GM18507 (cell line): ENCODE measurements around the gene PTPRN2.
"Not testable (repeated sequence)": the region's sequence is repeated elsewhere in the genome, so short reads cannot be mapped to it uniquely, and the experiment has no call there.

Experiments used
- DNase-seq: peaks from one replicate; pipeline ENCODE4 v3.0.0; 2011; ENCODE audit warnings: low read depth; ENCODE audit not compliant: insufficient read length; ENCODE audit errors: extremely low spot score
- FAIRE-seq: peaks from 2 replicates; lab custom pipeline; 2011; peaks lifted over from hg19 to GRCh38; lab: Jason Lieb, UNC

The PTPRN2 gene

DNA sequence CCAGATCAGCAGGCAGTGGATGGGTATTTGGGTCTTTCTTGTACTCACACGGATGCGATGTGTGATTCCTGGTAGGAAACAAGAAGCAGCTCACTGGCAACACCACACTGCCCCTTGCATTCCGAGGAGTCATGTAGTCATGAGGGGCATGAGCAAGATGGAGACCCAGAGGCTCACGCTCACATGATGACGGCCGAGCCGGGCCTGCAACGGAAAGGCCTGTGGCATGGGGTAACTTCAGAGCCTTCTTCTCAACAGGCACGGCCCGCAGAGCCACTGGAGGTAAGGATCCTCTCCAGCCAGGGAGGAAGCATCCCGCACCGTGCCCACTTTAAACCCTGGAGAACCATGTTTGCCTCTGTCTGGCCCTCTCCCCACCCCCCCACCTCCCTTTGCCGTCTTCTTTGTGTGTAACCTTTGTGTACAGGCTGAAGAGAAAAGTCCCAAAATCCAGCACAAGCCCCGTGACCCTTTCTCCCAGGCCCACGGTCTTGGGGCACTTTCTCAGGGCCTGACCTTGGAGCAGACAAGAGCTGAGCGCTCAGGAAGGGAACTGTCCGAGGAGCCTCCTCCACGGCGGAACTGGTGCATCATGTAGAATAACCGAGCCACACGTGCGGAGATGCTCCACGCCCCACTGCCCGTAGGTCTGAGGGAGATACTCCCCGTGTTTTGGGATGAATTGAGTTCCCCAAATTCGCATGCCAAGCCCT is 734.4 kb downstream of the PTPRN2 start:
- no peak for DNase-seq

DNA sequence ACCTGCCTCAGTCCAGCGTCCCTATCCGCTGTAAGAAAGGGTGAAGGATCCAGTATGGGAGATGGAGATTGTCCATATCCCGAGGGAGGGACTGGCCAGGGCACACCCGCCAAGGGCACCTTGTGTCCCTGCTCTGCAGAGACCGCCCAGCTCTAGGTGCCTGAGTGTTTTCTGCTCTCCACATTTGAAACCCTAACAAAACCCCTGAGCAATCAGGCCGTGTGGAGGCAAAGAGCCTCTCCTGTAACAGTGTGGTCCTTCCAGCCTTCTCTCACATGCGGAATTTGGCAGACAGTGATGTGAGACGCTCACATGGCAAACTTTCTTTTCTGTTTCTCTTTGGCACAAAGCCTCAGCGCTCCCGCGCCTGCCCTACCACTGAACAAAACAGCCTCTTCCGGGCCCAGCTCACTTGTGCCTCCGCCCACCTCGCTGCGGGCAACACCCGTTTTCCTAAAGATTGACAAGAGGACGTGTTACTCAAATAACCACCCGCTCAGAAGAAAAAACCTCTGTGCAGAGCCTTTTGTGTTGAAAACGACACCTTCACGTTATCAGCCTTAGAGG is 736.0 kb downstream of the PTPRN2 start:
- no peak for FAIRE-seq
- DNase-seq: no peak

More for the DNA sequence above, 734.4 kb downstream of the PTPRN2 start:
- no peak for FAIRE-seq

DNA sequence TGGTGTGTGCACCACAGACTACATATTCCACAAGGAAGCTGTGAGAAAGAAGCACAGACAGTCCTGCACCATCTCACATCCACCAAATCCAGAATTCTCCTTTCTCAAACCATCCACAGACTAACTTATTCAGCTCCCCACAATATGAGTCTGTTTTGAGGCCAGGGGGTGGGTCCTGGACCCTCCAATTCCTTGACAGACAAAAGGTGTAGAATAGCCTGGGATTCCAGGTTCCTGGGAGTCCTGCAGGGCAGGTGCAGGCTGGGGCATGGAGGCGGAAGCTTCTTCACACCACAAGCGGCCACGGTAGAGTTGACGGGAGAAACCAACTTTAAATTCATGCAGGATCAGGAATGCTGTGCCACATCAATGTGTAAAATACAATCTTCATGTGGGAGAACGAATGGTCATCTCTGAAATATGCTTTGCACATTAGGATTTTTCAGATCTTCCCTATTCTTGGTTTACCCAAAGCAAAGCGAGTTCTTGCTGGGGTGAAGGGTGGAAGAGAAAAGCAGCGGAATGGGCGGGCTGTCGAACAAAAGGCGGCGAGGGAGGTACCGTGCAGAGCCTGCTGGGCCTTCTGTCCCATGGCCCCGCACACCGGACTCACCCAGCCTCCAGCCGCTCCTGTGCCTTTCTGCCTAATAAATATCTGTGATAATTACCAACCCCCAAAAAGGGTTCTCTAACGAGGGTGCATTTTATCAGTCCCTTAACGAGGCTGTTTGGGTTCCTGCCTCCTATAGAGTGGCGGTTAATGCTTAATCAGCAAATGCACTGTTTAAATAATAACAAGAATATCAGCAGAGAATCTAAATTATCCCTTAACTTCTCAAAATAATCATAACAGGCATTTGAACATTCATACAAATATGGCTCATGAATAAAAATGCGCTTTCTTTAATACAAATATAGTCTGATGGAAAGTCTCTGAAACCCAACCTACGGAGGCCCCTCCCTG is 736.9 kb downstream of the PTPRN2 start:
- no peak for FAIRE-seq

DNA sequence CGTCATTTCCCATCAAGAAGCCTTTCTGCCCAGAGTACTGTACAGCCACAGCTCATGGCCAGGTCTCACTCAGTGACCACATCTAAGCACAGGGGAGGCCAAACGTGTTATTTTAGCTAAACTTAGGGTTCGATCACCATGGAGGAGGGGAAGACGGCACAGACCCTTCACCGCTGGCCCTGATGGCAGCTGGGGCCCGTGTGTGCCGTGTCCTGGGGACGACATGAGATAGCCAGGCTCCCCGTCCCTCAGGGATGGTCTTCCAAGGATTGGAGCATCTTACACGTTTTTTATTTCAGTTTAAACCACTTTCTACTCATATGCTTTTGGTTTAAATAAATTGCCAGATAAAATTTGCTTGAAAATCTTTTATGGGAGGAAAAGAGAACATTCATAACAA is 737.9 kb downstream of the PTPRN2 start:
- FAIRE-seq (no peak), DNase-seq (no peak)

More for the DNA sequence above, 736.9 kb downstream of the PTPRN2 start:
- DNase-seq: no peak

DNA sequence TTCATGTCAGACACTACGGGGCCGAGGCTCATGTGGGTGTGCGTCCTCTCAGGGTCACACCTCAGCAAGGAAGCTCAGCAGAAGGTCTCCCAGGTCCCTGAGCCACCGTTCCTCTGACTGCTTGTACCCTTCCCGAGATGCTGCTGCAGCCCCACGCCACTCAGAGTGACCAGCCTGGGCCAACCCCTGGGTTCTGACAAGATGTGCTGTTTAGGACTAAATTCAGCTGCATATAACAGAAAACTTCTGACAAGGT is 738.4 kb downstream of the PTPRN2 start:
- FAIRE-seq (no peak), DNase-seq (no peak)

DNA sequence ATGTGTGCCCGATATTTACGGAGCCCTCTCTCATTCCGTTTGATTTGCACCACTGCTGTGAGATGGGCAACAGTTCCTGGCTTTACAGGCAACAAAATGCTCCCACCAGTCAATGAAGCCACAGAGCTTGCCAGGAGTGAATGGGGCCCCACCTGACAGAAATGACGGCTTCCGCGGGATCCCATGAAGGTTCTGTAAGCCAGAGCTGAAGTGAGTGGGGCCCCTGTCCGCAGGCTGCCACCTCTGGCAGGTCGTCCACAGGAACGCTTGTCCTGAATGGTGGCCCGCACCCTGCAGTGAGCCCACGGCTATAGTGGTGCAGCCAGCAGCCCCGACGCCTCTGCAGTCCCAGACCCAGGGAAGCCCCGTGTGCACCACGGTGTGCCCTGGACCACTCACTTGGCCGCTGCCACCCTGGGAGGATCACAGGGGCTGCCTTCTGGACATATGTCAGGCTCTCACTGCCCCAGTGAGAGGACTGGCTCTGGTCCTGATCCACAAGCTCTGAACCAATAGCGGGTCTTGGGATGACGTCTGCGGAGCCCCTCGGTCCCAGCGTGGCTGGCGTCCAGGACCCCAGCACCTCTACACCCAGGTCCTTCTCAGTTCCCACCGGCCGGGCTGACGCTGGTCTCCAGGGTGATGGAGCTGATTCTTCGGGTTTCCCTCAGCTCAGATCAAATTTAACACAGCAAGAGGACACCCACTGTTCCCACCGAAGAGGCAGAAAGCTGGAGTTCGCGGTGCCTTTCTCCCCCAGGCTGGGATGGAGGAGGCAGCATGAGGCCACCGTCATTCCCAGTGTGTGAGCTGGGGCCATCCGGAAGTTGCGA is 738.9 kb downstream of the PTPRN2 start:
- DNase-seq (no peak), FAIRE-seq (no peak)

DNA sequence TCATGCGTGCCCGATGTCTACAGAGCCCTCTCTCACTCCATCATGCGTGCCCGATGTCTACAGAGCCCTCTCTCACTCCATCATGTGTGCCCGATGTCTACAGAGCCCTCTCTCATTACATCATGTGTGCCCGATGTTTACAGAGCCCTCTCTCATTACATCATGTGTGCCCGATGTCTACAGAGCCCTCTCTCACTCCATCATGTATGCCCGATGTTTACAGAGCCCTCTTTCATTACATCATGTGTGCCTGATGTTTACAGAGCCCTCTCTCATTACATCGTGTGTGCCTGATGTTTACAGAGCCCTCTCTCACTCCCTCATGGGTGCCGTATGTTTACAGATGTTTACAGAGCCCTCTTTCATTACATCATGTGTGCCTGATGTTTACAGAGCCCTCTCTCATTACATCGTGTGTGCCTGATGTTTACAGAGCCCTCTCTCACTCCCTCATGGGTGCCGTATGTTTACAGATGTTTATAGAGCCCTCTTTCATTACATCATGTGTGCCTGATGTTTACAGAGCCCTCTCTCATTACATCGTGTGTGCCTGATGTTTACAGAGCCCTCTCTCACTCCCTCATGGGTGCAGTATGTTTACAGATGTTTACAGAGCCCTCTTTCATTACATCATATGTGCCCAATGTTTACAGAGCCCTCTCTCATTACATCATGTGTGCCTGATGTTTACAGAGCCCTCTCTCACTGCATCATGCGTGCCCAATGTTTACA is 739.7 kb downstream of the PTPRN2 start:
- not testable (repeated sequence) for DNase-seq, FAIRE-seq

DNA sequence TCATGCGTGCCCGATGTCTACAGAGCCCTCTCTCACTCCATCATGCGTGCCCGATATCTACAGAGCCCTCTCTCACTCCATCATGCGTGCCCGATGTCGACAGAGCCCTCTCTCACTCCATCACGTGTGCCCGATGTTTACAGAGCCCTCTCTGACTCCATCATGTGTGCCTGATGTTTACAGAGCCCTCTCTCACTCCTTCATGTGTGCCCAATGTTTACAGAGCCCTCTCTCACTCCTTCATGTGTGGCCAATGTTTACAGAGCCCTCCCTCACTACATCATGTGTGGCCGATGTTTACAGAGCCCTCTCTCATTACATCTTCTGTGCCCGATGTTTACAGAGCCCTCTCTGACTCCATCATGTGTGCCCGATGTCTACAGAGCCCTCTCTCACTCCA is 740.9 kb downstream of the PTPRN2 start:
- DNase-seq, FAIRE-seq: not testable (repeated sequence)

DNA sequence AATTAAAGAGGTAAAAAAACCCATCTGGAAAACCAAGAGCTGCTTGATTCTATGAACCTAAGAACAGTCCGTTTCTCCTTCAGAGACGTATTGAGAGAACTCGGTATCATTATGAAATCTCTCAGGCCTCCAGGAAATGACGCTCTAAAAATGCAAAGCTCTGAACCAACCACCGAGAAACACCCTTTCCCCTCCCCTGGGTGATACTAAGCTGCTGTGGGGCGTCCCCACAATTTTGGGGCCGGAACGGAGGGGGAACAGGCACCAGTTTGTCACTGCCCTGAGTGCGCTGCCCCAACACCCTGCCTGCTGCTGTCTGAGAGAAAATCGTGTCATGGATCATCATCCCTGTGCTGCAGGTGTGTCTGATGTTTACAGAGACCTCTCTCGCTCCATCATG is 741.4 kb downstream of the PTPRN2 start:
- no peak for FAIRE-seq

DNA sequence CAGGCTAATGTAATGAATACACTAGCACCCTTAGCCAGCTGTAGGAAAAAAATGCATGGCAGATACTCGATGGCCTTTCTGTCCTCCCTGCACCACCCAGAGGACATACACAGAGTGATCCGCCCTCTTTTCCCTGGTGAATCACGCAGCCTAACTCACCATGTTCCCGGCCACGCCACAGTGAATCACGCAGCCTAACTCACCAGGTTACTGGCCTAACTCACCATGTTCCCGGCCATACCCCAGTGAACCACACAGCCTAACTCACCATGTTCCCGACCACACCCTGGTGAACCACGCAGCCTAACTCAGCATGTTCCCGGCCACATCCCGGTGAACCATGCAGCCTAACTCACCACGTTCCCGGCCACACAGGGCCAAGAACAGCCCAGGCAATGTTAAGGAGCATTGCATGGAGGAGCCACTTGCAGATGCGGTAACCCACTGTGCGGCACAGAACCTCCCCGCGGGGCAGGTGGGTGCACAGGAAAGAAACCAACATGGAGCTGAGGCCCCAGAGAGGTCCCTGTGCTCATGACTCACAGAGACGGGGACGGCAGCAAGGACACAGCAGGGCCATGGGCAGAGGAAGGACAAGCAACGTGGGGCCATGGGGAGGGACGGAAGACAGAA is 742.3 kb downstream of the PTPRN2 start:
- no peak for FAIRE-seq
- no peak for DNase-seq

More for the DNA sequence above, 741.4 kb downstream of the PTPRN2 start:
- DNase-seq: no peak

DNA sequence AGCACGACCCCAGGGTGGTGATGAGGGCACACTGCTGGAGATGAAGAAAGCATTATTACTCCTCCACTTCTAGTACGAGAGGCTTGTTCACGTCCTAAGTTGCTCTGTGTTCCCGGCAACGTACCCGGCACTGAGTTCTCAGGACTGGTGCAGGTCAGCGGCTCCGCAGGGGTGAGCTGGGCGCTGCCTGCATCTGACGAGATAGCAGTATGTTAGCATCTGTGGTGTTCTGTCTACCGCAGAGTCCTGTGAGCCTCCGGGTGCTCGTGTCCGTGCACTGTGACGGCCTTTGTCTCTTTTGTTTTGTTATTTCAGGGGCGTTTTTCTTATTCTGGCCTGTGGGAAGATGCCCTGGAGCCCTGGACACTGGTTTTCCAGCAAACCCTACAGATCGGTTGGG is 743.0 kb downstream of the PTPRN2 start:
- DNase-seq (no peak), FAIRE-seq (no peak)

DNA sequence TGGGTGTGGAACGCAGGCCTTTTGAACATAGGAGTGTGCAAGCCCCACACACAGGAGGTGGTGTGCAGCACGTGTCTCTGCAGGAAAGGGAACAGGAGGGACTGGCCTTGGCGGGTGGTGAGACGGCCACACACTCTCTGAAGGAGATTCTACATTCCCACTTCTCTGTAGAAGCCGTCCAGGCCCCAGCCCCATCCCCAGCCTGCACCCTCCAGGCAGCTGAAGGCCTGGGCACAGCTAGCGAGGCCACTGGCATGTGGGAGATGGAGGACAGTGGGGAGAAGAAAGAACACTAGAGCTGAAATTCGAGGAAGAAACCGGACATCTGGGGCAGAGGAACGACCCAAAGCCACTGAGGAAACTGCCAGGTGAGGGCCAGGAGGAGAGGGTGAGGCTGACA is 743.5 kb downstream of the PTPRN2 start:
- DNase-seq (no peak), FAIRE-seq (no peak)

DNA sequence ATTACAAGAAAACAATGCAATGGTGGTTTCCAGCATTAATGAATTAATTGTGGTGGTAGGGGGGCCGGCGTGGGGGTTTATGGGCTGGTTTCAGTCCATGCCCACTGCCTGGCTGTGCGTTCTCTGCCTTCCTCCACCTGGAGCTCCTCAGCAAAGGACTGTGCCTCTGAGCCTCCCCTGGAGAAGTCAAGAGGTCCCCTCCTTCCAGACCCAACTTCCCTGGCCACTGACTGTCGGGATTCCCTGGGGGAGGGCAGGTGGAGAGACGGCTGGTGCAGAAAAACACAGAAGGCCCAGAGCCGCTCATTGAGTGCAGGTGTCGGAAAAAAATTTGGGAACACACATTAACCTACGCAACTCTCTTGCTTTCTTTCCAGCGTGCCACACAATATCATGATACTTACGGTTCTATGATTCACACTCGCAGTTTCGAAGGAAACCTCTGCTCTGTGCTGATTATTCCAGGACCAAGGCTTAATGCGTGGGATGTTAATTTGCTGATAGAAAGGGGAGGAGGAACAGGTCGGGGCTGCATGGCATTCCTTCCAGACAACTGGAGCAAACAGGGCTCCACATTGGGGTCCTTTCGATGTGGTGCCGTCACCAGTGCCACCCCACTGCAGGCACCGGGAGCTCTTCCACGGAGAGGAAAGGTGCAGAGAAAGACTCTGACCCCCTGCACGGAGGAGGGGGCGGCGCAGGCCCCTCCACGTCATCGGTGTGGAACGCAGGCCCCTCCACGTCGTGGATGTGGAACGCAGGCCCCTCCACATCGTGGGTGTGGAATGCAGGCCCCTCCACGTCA is 744.1 kb downstream of the PTPRN2 start:
- FAIRE-seq: no peak
- no peak for DNase-seq

DNA sequence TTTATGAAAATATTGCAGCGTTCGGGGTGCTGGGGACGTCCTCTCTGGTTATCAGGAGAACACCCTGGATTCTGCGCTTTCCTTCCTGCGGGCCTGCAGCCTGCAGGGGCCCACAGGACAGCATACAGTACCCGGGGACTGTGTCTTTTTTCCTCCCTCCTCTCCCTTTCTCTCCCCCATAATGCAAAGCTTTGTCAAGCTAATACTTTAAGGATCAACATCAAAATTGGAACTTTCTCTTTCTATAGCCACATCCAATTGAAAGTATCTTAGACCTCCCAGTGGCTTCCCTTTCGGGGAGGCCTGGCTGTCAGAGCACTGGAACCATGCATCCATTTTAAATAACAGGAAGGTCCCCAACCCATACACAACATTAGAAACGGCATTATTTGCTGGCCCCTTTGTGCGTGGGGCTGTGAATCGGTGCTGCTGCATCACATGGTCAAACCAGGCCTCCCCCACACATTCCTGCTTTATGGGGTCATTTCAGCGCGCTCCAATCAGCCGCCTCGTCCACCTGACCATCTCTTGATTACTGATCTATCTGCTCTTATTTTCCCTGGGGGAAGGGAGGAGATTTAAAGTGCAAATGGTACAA is 745.8 kb downstream of the PTPRN2 start:
- DNase-seq (no peak), FAIRE-seq (no peak)

DNA sequence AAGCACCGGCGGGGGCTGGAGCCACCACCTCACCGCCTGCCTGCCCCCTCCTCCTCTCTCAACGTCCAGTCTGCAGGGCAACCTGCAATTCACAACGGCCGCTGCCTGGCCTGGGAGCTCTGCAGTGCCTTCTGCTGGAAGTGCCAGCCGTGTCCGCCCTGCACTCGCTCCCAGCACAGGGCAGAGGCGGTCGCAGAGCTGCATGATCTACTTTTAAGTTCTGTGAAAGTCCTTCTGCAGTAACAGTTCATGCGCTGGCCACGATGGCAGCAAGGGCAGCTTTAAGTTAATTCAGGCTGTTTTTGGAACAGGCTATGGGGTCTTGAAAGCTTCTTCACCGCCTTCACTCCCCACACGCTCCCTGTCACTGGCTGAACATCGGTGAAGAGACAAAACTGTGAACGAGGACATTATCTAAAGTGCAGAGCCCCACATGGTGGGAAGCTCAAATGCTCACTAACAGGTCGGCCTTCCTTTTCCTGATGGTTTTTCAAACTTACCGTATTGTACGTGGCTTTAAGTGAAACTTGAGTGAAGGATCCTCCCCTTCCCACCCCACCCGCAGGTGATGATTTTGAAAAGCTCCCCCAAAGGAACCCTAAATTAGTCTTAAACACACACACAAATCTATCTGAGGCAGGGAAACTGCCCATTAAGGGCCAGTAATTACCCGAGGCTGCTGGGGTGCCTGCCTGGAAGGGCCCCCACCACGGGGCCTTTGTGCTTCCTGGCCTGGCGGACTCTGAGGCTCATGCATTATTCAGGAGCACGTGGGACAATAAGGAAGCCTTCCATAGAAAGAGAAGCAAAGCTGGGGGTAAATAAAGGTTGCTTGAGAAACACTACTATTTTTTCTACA is 746.5 kb downstream of the PTPRN2 start:
- no peak for FAIRE-seq
- no peak for DNase-seq

DNA sequence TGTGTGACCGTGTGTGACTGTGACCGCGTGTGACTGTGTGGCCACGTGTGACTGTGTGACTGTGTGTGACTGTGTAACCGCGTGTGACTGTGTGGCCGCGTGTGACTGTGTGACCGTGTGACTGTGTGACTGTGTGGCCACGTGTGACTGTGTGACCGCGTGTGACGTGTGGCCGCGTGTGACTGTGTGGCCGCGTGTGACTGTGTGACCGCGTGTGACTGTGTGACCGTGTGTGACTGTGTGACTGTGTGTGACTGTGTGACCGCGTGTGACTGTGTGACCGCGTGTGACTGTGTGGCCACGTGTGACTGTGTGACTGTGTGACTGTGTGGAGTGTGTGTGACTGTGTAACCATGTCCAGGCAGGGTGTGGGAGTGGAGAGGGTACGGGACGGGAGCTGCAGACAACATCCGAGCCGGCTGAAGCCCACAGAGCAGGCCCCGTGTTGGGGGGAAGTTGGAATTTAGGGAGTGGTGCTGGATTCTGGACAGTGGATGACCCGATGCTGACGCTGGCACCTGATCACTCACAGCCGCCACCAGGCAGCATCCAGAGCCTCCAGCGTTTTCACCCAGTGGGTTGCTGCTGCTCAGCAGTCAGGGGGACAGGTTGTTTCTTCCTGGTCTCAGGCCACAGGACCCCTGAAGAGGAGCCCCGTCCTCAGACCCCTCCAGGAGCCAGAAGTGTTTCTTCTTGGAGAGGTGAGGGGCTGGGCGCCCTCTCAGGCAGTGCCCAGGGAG is 747.3 kb downstream of the PTPRN2 start:
- FAIRE-seq (no peak), DNase-seq (no peak)
